ENCODE measurements around the gene RNASET2.
"Not testable (repeated sequence)": the region's sequence is repeated elsewhere in the genome, so short reads cannot be mapped to it uniquely, and the experiment has no call there.

Gene RNASET2

DNA sequence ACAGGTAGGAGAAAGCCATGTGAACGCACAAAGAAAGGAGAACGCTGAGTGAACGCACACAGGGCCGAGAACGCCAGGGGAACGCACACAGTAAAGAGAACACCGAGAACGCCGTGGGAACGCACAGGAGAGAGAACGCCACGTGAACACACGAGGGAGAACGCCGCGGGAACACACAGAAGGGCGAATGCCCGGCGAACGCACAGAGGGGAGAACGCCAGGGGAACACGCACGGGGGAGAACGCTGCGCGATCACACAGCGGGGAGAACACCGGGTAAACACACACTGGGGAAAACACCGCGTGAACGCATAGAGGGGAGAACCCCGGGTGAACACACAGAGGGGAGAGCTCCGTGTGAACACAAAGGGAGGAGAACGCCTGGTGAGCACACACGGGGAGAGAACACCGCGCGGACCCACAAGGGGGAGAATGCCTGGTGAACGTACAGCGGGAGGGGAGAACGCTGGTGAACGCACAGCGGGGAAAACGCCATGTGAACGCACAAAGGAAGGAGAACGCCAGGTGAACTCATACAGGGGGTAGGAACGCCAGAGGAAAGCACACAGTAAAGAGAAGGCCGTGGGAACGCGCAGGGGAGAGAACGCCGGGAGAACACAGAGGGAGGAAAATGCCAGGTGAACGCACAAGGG is 55.3 kb downstream of the RNASET2 start:
- DNase-seq = no peak

- no peak for DNase-seq
Observed at GRCh38 chr6:166900130-166900708, 56.1 kb downstream of the RNASET2 start.

DNA sequence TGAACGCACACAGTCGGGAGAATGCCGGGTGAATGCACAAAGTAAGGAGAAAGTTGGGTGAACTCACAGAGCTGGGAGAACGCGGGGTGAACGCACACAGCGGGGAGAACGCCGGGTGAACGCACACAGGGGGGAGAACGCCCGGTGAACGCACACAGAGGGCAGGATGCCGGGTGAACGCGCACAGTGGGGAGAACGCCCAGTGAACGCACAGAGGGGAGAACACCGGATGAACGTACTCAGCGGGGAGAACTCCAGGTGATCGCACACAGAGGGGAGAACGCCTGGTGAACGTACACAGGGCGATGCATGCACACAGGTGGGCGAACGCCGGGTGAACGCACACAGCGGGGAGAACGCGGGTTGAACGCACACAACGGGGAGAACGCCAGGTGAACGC is 57.4 kb downstream of the RNASET2 start:
- no peak for DNase-seq

GRCh38 chr6:166894614-166895013 is 61.7 kb downstream of the RNASET2 start:
- not testable (repeated sequence) for DNase-seq

GRCh38 chr6:166892472-166892871 is 63.9 kb downstream of the RNASET2 start:
- DNase-seq = not testable (repeated sequence)

GRCh38 chr6:166886773-166887172 is 69.6 kb downstream of the RNASET2 start:
- not testable (repeated sequence) for DNase-seq

- not testable (repeated sequence) for DNase-seq
Observed at GRCh38 chr6:166884958-166885357, 71.4 kb downstream of the RNASET2 start.

DNA sequence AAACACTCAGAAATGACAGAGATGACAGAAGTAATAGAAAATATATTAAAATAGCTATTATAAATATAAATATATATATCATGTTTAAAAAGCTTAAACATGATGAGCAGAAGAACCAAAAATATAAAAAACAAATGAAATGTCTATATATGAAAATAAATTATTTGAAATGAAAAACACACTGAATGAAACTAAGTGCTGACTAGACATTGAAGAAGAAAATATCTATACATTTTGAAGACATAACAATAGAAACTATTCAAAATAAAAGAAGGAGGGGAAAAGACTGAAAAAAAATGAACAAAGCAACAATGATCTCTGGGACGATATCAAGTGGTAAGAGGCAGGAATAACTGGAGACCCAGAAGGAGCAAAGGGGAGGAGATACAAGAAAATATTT is 76.8 kb downstream of the RNASET2 start:
- no peak for DNase-seq
